ENCODE measurements around the gene TMEM236. TPM values are rescaled to one million over a fixed set of nuclear protein-coding genes. Genes with fewer than 3 reads are reported as not detected.

The TMEM236 gene
- total and polyA plus RNA-seq, 5 donors from 2014 or later: 0.10 to 0.15 (median 0.13) TPM; not detected in 2

DNA sequence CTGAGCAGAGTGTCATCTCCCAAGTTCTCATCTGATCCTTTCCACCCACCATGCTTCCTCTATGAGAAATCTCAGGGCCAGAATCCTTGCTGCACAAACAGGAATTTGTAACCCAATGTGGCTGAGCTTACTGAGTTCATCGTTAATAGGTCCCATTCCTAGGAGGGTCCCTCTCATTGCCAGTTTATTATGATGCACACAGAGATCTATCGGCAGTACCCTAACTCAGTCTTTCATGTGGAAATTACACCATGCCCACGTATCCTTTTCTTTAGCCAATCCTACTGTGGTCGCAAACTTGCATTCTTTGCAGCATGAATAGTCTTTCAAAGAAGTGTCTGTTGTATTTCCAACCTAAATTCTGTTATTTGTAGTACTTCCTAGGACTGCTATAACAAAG is 12.1 kb downstream of the TMEM236 start:
- no peak for ATAC-seq (ENCODE audit: low read depth in 2 of 2)
- peaks cover 0 to 2% (median 0%) of the 10 kb centered on the region in 7 donors for H3K9me3 Mint-ChIP-seq

DNA sequence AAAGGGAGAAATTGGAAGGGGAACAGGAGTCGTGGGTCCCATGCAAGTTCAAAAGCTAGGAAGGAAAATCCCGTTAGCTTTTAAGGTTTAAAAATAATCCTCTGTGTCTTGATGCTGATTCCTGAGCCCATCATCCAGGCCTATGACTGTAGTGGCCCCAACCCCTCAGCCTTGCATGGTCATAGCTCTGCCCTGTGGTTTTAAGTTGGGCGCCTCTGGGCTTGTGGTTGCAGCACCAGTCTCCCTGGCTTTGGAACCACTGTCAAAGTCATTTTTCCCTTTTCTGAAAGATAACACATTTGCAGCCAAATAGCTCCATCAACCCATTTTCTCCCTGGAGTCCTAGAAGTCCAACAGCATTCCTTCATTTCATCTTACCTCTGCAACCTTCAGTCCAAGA is 13.6 kb downstream of the TMEM236 start:
- Mint-ChIP-seq H3K9me3 (peaks cover 0 to 2% (median 0%) of the 10 kb centered on the region in 7 donors), H3K4me3 (no peak overlapping the region), H3K27ac (no peak overlapping the region), H3K27me3 (peaks cover 5% of the 10 kb centered on the region), H3K4me1 (peaks cover 0 to 1% (median 0%) of the 10 kb centered on the region in 4 donors), H3K36me3 (peaks cover 3% of the 10 kb centered on the region)
- Histone ChIP-seq H3K27me3 (ENCODE audit: control insufficient read depth, insufficient read depth, low read length) (no peaks in the 10 kb centered on the region), H3K36me3 (ENCODE audit: control insufficient read depth, insufficient read depth, low read length) (no peaks in the 10 kb centered on the region), H3K4me3 (ENCODE audit: low read depth, low read length) (no peak overlapping the region), H3K27ac (ENCODE audit: insufficient read depth, low read length, poor library complexity, severe bottlenecking) (no peak overlapping the region), H3K4me1 (ENCODE audit: control insufficient read depth, insufficient read depth, low read length, poor library complexity, severe bottlenecking) (no peaks in the 10 kb centered on the region), H3K9me3 (ENCODE audit: control insufficient read depth in 2 of 2, low read length in 2 of 2) (no peaks in the 10 kb centered on the region)
- DNase-seq (no peak), ATAC-seq (ENCODE audit: low read depth in 2 of 2) (no peak)

More for the DNA sequence above, 12.1 kb downstream of the TMEM236 start:
- Histone ChIP-seq H3K36me3 (ENCODE audit: control insufficient read depth, insufficient read depth, low read length) (no peaks in the 10 kb centered on the region), H3K9me3 (ENCODE audit: control insufficient read depth in 2 of 2, low read length in 2 of 2) (no peaks in the 10 kb centered on the region), H3K27ac (ENCODE audit: insufficient read depth, low read length, poor library complexity, severe bottlenecking) (no peak overlapping the region), H3K27me3 (ENCODE audit: control insufficient read depth, insufficient read depth, low read length) (no peaks in the 10 kb centered on the region), H3K4me1 (ENCODE audit: control insufficient read depth, insufficient read depth, low read length, poor library complexity, severe bottlenecking) (no peaks in the 10 kb centered on the region), H3K4me3 (ENCODE audit: low read depth, low read length) (no peak overlapping the region)
- H3K4me1 Mint-ChIP-seq: peaks cover 0 to 1% (median 0%) of the 10 kb centered on the region in 4 donors
- H3K27me3 Mint-ChIP-seq: peaks cover 4% of the 10 kb centered on the region
- no peak overlapping the region for H3K27ac Mint-ChIP-seq
- peaks cover 3% of the 10 kb centered on the region for H3K36me3 Mint-ChIP-seq
- H3K4me3 Mint-ChIP-seq: no peak overlapping the region
- no peak for DNase-seq

GRCh38 chr10:17766731-17767130 is 14.7 kb downstream of the TMEM236 start:
- H3K36me3 ChIP-seq (ENCODE audit: control insufficient read depth, insufficient read depth, low read length): no peaks in the 10 kb centered on the region
- Mint-ChIP-seq H3K27me3 (peaks cover 10% of the 10 kb centered on the region), H3K4me1 (peaks cover 0 to 1% (median 0%) of the 10 kb centered on the region in 4 donors), H3K9me3 (peaks cover 0 to 2% (median 0%) of the 10 kb centered on the region in 7 donors), H3K4me3 (no peak overlapping the region), H3K27ac (no peak overlapping the region), H3K36me3 (peaks cover under 1% of the 10 kb centered on the region)
- H3K4me1 ChIP-seq (ENCODE audit: control insufficient read depth, insufficient read depth, low read length, poor library complexity, severe bottlenecking): no peaks in the 10 kb centered on the region
- ATAC-seq (ENCODE audit: low read depth in 2 of 2): no peak
- H3K9me3 ChIP-seq (ENCODE audit: control insufficient read depth in 2 of 2, low read length in 2 of 2): no peaks in the 10 kb centered on the region
- H3K27ac ChIP-seq (ENCODE audit: insufficient read depth, low read length, poor library complexity, severe bottlenecking): no peak overlapping the region
- H3K27me3 ChIP-seq (ENCODE audit: control insufficient read depth, insufficient read depth, low read length): no peaks in the 10 kb centered on the region
- H3K4me3 ChIP-seq (ENCODE audit: low read depth, low read length): no peak overlapping the region
- DNase-seq: no peak

DNA sequence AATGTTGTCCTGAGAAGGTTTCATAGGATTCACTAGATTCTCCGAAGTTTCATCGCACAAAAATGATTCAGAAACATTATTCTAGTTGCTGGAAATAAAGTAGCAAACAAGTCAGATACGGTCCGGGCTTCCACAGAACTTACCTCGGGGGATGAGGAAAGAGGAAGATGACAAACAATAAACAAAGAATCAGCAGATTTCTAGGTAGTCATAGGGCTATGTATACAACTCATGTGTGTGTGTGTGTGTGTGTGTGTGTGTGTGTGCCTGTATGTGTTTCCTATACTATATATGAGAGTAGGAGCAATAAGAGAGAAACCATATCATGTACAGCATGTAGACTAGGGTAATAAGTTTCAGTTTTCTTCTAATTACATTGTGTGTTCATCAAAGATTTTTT is 16.5 kb downstream of the TMEM236 start:
- Histone ChIP-seq H3K4me3 (ENCODE audit: low read depth, low read length) (no peak overlapping the region), H3K27me3 (ENCODE audit: control insufficient read depth, insufficient read depth, low read length) (no peaks in the 10 kb centered on the region), H3K27ac (ENCODE audit: insufficient read depth, low read length, poor library complexity, severe bottlenecking) (no peak overlapping the region), H3K36me3 (ENCODE audit: control insufficient read depth, insufficient read depth, low read length) (no peaks in the 10 kb centered on the region), H3K9me3 (ENCODE audit: control insufficient read depth in 2 of 2, low read length in 2 of 2) (no peaks in the 10 kb centered on the region), H3K4me1 (ENCODE audit: control insufficient read depth, insufficient read depth, low read length, poor library complexity, severe bottlenecking) (no peaks in the 10 kb centered on the region)
- Mint-ChIP-seq H3K4me3 (no peak overlapping the region), H3K36me3 (no peaks in the 10 kb centered on the region), H3K9me3 (peaks cover 0 to 2% (median 0%) of the 10 kb centered on the region in 7 donors), H3K4me1 (no peaks in the 10 kb centered on the region), H3K27me3 (peaks cover 10% of the 10 kb centered on the region), H3K27ac (no peak overlapping the region)
- no peak for DNase-seq
- ATAC-seq (ENCODE audit: low read depth in 2 of 2): no peak

- Histone ChIP-seq H3K36me3 (ENCODE audit: control insufficient read depth, insufficient read depth, low read length) (no peaks in the 10 kb centered on the region), H3K27me3 (ENCODE audit: control insufficient read depth, insufficient read depth, low read length) (no peaks in the 10 kb centered on the region), H3K27ac (ENCODE audit: insufficient read depth, low read length, poor library complexity, severe bottlenecking) (no peak overlapping the region), H3K4me3 (ENCODE audit: low read depth, low read length) (no peak overlapping the region), H3K9me3 (ENCODE audit: control insufficient read depth in 2 of 2, low read length in 2 of 2) (no peaks in the 10 kb centered on the region), H3K4me1 (ENCODE audit: control insufficient read depth, insufficient read depth, low read length, poor library complexity, severe bottlenecking) (no peaks in the 10 kb centered on the region)
- no peak for ATAC-seq (ENCODE audit: low read depth in 2 of 2)
- Mint-ChIP-seq H3K27ac (no peak overlapping the region), H3K4me3 (no peak overlapping the region), H3K4me1 (no peaks in the 10 kb centered on the region), H3K9me3 (peaks cover 0 to 2% (median 0%) of the 10 kb centered on the region in 7 donors), H3K27me3 (peaks cover 10% of the 10 kb centered on the region), H3K36me3 (no peaks in the 10 kb centered on the region)
- no peak for DNase-seq
Measured at GRCh38 chr10:17768957-17769356, 17.0 kb downstream of the TMEM236 start.

GRCh38 chr10:17771017-17771416 is 19.0 kb downstream of the TMEM236 start:
- no peak overlapping the region for H3K4me3 Mint-ChIP-seq
- Histone ChIP-seq H3K4me3 (ENCODE audit: low read depth, low read length) (no peak overlapping the region), H3K4me1 (ENCODE audit: control insufficient read depth, insufficient read depth, low read length, poor library complexity, severe bottlenecking) (no peaks in the 10 kb centered on the region), H3K9me3 (ENCODE audit: control insufficient read depth in 2 of 2, low read length in 2 of 2) (no peaks in the 10 kb centered on the region), H3K27ac (ENCODE audit: insufficient read depth, low read length, poor library complexity, severe bottlenecking) (no peak overlapping the region), H3K27me3 (ENCODE audit: control insufficient read depth, insufficient read depth, low read length) (no peaks in the 10 kb centered on the region), H3K36me3 (ENCODE audit: control insufficient read depth, insufficient read depth, low read length) (no peaks in the 10 kb centered on the region)
- no peak for DNase-seq
- H3K27ac Mint-ChIP-seq: no peak overlapping the region
- peaks cover 0 to 2% (median 0%) of the 10 kb centered on the region in 7 donors for H3K9me3 Mint-ChIP-seq
- H3K36me3 Mint-ChIP-seq: no peaks in the 10 kb centered on the region
- no peaks in the 10 kb centered on the region for H3K4me1 Mint-ChIP-seq
- ATAC-seq (ENCODE audit: low read depth in 2 of 2): no peak
- H3K27me3 Mint-ChIP-seq: peaks cover 10% of the 10 kb centered on the region

GRCh38 chr10:17779784-17780183 is 27.8 kb downstream of the TMEM236 start:
- DNase-seq: no peak
- peaks cover 0 to 4% (median 0%) of the 10 kb centered on the region in 4 donors for H3K4me1 Mint-ChIP-seq

DNA sequence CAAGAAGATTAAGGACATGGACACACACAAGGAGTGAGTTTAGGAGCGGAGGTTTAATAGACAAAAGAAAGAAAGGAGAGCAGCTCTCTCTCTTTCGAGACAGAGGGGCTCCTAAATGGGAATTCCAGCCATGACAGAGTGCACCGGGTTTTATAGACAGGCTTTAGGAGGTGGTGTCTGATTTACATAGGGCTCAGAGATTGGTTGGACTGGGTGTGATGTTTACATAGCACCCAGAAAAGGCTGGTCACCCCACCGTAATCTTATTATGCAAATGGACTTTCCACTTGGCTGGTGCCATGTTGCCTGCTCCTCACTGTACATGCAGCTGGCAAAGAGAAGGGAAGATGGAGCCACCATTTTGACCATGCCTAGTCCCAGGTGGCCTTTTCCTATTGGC is 28.7 kb downstream of the TMEM236 start:
- Histone ChIP-seq H3K9me3 (ENCODE audit: control insufficient read depth in 2 of 2, low read length in 2 of 2) (no peaks in the 10 kb centered on the region), H3K4me3 (ENCODE audit: low read depth, low read length) (no peak overlapping the region), H3K27me3 (ENCODE audit: control insufficient read depth, insufficient read depth, low read length) (no peaks in the 10 kb centered on the region), H3K4me1 (ENCODE audit: control insufficient read depth, insufficient read depth, low read length, poor library complexity, severe bottlenecking) (no peaks in the 10 kb centered on the region), H3K36me3 (ENCODE audit: control insufficient read depth, insufficient read depth, low read length) (no peaks in the 10 kb centered on the region), H3K27ac (ENCODE audit: insufficient read depth, low read length, poor library complexity, severe bottlenecking) (no peak overlapping the region)
- H3K27ac Mint-ChIP-seq: no peak overlapping the region
- no peak for ATAC-seq (ENCODE audit: low read depth in 2 of 2)
- peaks cover 0 to 4% (median 0%) of the 10 kb centered on the region in 4 donors for H3K4me1 Mint-ChIP-seq
- peaks cover 3% of the 10 kb centered on the region for H3K36me3 Mint-ChIP-seq
- no peak for DNase-seq
- H3K27me3 Mint-ChIP-seq: no peaks in the 10 kb centered on the region
- no peak overlapping the region for H3K4me3 Mint-ChIP-seq
- H3K9me3 Mint-ChIP-seq: no peaks in the 10 kb centered on the region

More at GRCh38 chr10:17779784-17780183, 27.8 kb downstream of the TMEM236 start:
- peaks cover 3% of the 10 kb centered on the region for H3K36me3 Mint-ChIP-seq
- no peaks in the 10 kb centered on the region for H3K9me3 ChIP-seq (ENCODE audit: control insufficient read depth in 2 of 2, low read length in 2 of 2)
- no peak overlapping the region for H3K4me3 Mint-ChIP-seq
- H3K36me3 ChIP-seq (ENCODE audit: control insufficient read depth, insufficient read depth, low read length): no peaks in the 10 kb centered on the region
- no peak overlapping the region for H3K27ac Mint-ChIP-seq
- no peak overlapping the region for H3K27ac ChIP-seq (ENCODE audit: insufficient read depth, low read length, poor library complexity, severe bottlenecking)
- no peaks in the 10 kb centered on the region for H3K4me1 ChIP-seq (ENCODE audit: control insufficient read depth, insufficient read depth, low read length, poor library complexity, severe bottlenecking)
- H3K27me3 ChIP-seq (ENCODE audit: control insufficient read depth, insufficient read depth, low read length): no peaks in the 10 kb centered on the region
- no peaks in the 10 kb centered on the region for H3K27me3 Mint-ChIP-seq
- ATAC-seq (ENCODE audit: low read depth in 2 of 2): no peak
- H3K4me3 ChIP-seq (ENCODE audit: low read depth, low read length): no peak overlapping the region
- H3K9me3 Mint-ChIP-seq: no peaks in the 10 kb centered on the region

All from CD4-positive, CD25-positive, alpha-beta regulatory T cell (primary cell).